ENCODE data around the gene SGMS1.

DNA sequence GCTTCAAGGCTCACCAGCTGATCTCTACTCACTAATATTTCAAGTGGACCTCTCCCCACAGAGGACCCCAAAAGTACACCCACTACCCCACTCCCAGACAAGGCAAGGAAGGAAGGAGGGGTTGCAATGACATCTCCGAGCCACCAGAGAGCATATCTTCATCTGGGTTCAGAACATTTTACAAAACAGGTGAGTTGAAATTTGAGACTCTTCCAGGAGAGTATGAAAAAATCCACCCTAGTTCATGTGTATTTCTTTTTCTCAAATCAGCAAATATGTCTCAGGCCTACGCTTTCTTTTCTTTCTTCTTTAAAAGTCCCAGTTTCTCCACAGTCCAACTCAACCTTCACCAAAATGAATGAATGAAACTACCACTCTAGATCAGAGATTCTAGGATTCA lies 61.9 kb downstream of the SGMS1 start:
- TF ChIP-seq, protein P1, sequence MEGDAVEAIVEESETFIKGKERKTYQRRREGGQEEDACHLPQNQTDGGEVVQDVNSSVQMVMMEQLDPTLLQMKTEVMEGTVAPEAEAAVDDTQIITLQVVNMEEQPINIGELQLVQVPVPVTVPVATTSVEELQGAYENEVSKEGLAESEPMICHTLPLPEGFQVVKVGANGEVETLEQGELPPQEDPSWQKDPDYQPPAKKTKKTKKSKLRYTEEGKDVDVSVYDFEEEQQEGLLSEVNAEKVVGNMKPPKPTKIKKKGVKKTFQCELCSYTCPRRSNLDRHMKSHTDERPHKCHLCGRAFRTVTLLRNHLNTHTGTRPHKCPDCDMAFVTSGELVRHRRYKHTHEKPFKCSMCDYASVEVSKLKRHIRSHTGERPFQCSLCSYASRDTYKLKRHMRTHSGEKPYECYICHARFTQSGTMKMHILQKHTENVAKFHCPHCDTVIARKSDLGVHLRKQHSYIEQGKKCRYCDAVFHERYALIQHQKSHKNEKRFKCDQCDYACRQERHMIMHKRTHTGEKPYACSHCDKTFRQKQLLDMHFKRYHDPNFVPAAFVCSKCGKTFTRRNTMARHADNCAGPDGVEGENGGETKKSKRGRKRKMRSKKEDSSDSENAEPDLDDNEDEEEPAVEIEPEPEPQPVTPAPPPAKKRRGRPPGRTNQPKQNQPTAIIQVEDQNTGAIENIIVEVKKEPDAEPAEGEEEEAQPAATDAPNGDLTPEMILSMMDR (IDR thresholded peaks at IDR 0.05), result peak; percentile 17 to 50 (median 44)
- TF ChIP-seq POLR2A (IDR thresholded peaks at IDR 0.05), result no peak
- no peak for TF ChIP-seq EP300 (IDR thresholded peaks at IDR 0.05)
